ENCODE results near the gene IL1RAP.
A peak's percentile ranks its signal among the peaks of the same experiment; 100 is the strongest.

Gene IL1RAP

DNA sequence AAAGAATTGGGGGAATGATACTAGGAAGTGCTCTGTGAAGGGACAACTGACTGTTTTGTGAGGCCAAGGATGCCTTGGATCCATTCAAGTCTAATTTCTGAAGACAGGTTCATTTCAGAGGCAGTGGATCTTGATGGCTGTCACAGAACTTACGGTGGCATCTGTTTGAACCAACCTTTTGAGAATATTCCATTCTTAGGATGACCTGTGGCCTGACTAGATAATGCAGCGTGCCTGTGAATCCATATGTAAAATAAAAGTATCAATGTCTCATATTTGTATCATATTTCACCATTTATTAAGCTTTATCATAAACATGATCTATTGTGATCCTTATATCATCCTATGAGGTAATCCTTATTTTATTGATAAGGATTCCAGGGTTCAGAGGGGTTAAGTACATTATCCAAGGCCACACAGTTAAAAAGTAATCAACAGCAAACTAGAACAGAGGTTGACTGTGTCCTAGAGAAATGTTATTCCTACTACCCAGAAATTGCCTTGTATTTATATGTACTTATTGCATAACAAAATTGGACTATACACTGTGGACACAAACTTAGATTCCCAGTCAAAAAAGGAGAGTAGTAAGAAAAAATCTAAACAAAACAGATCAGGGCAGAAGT, 34.3 kb downstream of the IL1RAP start:
- H3K9me3 ChIP-seq (ENCODE audit: control insufficient read depth, insufficient read depth, low read length) = no peaks in the 10 kb centered on the region
- H3K4me1 ChIP-seq (ENCODE audit: control insufficient read depth, insufficient read depth, low read length) = no peaks in the 10 kb centered on the region
- H3K4me3 ChIP-seq (ENCODE audit: low read depth, low read length) = no peak overlapping the region
- peaks cover 29% of the 10 kb centered on the region for H3K27me3 ChIP-seq (ENCODE audit: control insufficient read depth, insufficient read depth, low read length)
- H3K36me3 ChIP-seq (ENCODE audit: control insufficient read depth, insufficient read depth, low read length) = no peaks in the 10 kb centered on the region
- no peak overlapping the region for H3K9ac ChIP-seq (ENCODE audit: low read depth, low read length)

GRCh38 chr3:190552021-190552420, 38.1 kb downstream of the IL1RAP start:
- no peaks in the 10 kb centered on the region for H3K4me1 ChIP-seq (ENCODE audit: control insufficient read depth, insufficient read depth, low read length)
- no peaks in the 10 kb centered on the region for H3K36me3 ChIP-seq (ENCODE audit: control insufficient read depth, insufficient read depth, low read length)
- H3K27me3 ChIP-seq (ENCODE audit: control insufficient read depth, insufficient read depth, low read length) = no peaks in the 10 kb centered on the region
- no peak overlapping the region for H3K4me3 ChIP-seq (ENCODE audit: low read depth, low read length)
- H3K9me3 ChIP-seq (ENCODE audit: control insufficient read depth, insufficient read depth, low read length) = no peaks in the 10 kb centered on the region
- H3K9ac ChIP-seq (ENCODE audit: low read depth, low read length) = no peak overlapping the region

- Histone ChIP-seq H3K36me3 (ENCODE audit: control insufficient read depth, insufficient read depth, low read length) (no peaks in the 10 kb centered on the region), H3K4me3 (ENCODE audit: low read depth, low read length) (peak overlapping the region; percentile 39), H3K27me3 (ENCODE audit: control insufficient read depth, insufficient read depth, low read length) (no peaks in the 10 kb centered on the region), H3K9me3 (ENCODE audit: control insufficient read depth, insufficient read depth, low read length) (no peaks in the 10 kb centered on the region), H3K4me1 (ENCODE audit: control insufficient read depth, insufficient read depth, low read length) (no peaks in the 10 kb centered on the region), H3K9ac (ENCODE audit: low read depth, low read length) (peak overlapping the region; percentile 57)
These were observed 39.3 kb downstream of the IL1RAP start for GRCh38 chr3:190552969-190553759.

DNA sequence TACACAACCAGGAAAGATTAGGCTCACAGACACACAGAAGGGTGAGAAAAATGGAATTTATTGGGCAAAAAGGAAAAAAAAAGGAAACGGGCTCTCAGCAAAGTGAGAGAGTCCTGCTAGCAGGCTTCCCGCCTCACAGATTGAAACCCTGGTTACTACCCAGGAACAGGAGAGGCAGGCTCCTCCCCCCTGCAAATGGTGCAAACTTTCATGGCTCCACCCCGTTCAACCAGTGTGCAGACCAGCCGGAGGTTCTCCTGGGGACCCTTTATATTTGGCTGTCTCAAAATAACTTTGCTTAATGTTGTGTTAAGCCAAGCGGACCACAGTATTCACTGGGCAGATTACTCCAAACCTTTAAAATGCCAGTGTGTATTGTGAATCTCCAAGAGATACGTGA, 40.3 kb downstream of the IL1RAP start:
- Histone ChIP-seq H3K9me3 (ENCODE audit: control insufficient read depth, insufficient read depth, low read length) (no peaks in the 10 kb centered on the region), H3K9ac (ENCODE audit: low read depth, low read length) (peak overlapping the region; percentile 12), H3K36me3 (ENCODE audit: control insufficient read depth, insufficient read depth, low read length) (no peaks in the 10 kb centered on the region), H3K4me1 (ENCODE audit: control insufficient read depth, insufficient read depth, low read length) (no peaks in the 10 kb centered on the region), H3K27me3 (ENCODE audit: control insufficient read depth, insufficient read depth, low read length) (no peaks in the 10 kb centered on the region), H3K4me3 (ENCODE audit: low read depth, low read length) (peak overlapping the region; percentile 47)

DNA sequence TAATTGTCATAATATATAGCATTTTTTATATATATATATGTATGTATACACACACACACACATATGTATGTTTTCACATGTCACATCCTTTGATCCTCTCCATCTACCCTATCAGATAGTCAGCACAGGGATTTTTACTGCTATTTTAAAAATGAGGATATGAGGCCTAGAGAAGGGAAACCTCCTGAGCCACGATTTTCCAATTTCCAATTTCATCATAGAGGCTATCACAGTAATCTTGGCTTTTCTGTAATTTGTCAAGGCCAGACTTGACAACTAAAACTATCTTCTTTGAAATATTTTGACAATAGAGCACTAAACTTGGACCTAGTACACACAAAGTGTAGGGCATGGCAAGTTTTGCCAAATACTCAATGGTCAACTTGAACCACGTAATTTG, 42.5 kb downstream of the IL1RAP start:
- H3K9me3 ChIP-seq (ENCODE audit: control insufficient read depth, insufficient read depth, low read length) = no peaks in the 10 kb centered on the region
- no peaks in the 10 kb centered on the region for H3K36me3 ChIP-seq (ENCODE audit: control insufficient read depth, insufficient read depth, low read length)
- no peaks in the 10 kb centered on the region for H3K4me1 ChIP-seq (ENCODE audit: control insufficient read depth, insufficient read depth, low read length)

GRCh38 chr3:190557296-190557695, 43.4 kb downstream of the IL1RAP start:
- Histone ChIP-seq H3K9me3 (ENCODE audit: control insufficient read depth, insufficient read depth, low read length) (no peaks in the 10 kb centered on the region), H3K9ac (ENCODE audit: low read depth, low read length) (no peak overlapping the region), H3K4me3 (ENCODE audit: low read depth, low read length) (no peak overlapping the region), H3K4me1 (ENCODE audit: control insufficient read depth, insufficient read depth, low read length) (no peaks in the 10 kb centered on the region), H3K27me3 (ENCODE audit: control insufficient read depth, insufficient read depth, low read length) (no peaks in the 10 kb centered on the region), H3K36me3 (ENCODE audit: control insufficient read depth, insufficient read depth, low read length) (no peaks in the 10 kb centered on the region)

More for the DNA sequence above, 42.5 kb downstream of the IL1RAP start:
- H3K9ac ChIP-seq (ENCODE audit: low read depth, low read length) = no peak overlapping the region
- H3K27me3 ChIP-seq (ENCODE audit: control insufficient read depth, insufficient read depth, low read length) = no peaks in the 10 kb centered on the region
- H3K4me3 ChIP-seq (ENCODE audit: low read depth, low read length) = no peak overlapping the region

DNA sequence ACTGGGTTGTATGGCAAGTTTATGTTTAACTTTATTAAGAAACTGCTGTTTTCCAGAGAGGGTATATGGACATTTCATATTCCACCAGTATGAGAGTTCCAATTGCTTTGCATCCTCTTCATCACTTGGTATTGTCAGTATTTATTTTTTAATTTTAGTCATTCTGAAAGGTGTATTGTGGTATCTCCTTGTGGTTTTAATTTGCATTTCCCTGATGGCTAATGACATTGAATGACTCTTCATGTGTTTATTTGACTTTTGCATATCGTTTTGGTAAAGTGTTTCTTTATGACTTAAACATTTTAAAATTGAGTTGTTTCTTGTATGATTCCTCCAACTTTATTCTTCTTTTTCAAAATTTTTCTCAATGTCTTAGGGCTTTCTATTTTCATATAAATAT, 44.4 kb downstream of the IL1RAP start:
- Histone ChIP-seq H3K4me3 (ENCODE audit: low read depth, low read length) (no peak overlapping the region), H3K27me3 (ENCODE audit: control insufficient read depth, insufficient read depth, low read length) (no peaks in the 10 kb centered on the region), H3K36me3 (ENCODE audit: control insufficient read depth, insufficient read depth, low read length) (no peaks in the 10 kb centered on the region), H3K9ac (ENCODE audit: low read depth, low read length) (no peak overlapping the region), H3K4me1 (ENCODE audit: control insufficient read depth, insufficient read depth, low read length) (no peaks in the 10 kb centered on the region), H3K9me3 (ENCODE audit: control insufficient read depth, insufficient read depth, low read length) (no peaks in the 10 kb centered on the region)

DNA sequence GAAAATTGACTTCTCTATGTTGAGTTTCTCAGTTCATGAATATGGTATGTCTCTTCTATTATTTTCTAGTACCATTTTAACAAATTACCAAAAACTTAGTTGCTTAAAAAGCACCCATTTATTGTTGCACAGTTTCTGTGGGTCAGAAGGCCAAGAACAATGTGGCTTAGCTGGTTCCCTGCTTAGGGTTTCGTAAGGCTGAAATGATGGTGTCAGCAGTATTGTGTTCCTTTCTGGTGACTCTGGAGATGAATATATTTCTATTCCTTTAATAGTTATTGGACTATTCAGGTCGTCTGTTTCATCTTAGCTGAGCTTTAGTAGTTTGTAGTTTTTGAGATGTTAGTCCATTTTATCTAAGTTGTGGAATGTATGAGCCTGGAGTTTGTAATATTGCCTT, 44.9 kb downstream of the IL1RAP start:
- Histone ChIP-seq H3K4me3 (ENCODE audit: low read depth, low read length) (no peak overlapping the region), H3K9me3 (ENCODE audit: control insufficient read depth, insufficient read depth, low read length) (no peaks in the 10 kb centered on the region), H3K9ac (ENCODE audit: low read depth, low read length) (no peak overlapping the region), H3K36me3 (ENCODE audit: control insufficient read depth, insufficient read depth, low read length) (no peaks in the 10 kb centered on the region), H3K27me3 (ENCODE audit: control insufficient read depth, insufficient read depth, low read length) (no peaks in the 10 kb centered on the region), H3K4me1 (ENCODE audit: control insufficient read depth, insufficient read depth, low read length) (no peaks in the 10 kb centered on the region)

DNA sequence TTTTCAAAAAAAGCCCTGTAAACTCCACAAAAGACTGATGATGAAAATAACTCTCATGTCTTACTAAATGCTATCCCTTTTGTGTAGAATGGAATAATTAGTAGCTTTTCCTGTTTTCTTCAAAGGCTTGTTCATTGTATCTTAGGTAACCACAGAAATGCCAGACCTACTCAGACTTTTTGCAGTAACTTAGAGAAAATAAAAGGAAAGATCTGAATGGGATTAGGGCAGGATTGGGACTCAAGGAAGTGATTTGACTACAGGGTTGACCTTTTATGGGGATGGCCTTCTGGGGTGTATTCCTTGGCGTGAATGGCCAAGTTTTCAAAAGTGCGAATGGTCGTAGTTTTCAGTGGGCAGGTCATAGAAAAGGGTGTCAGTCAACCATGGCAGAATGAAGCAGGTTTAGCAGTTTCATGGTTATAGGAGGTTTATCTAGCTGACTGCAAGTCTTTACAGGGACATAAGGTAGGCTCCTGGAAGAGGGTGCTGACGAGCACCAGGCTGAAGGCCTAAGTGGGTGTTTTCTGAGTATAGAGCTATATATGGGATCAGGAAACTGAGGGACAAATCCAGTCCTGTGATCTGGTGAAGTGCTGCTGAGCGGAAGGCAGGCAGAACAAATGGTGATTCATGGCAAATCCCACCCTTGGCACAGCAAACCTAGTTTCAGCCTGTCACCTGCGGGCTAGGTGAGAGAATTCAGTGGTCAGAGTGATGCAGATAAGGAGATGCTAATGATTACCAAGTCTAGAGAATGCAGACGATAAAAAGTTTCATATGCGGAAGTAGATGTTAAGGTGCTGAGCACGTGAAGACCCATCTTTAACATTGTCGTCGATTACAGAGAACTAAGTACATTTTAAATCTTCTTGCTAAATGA, 46.4 kb downstream of the IL1RAP start:
- Histone ChIP-seq H3K36me3 (ENCODE audit: control insufficient read depth, insufficient read depth, low read length) (no peaks in the 10 kb centered on the region), H3K9me3 (ENCODE audit: control insufficient read depth, insufficient read depth, low read length) (no peaks in the 10 kb centered on the region), H3K4me1 (ENCODE audit: control insufficient read depth, insufficient read depth, low read length) (no peaks in the 10 kb centered on the region), H3K27me3 (ENCODE audit: control insufficient read depth, insufficient read depth, low read length) (no peaks in the 10 kb centered on the region), H3K9ac (ENCODE audit: low read depth, low read length) (no peak overlapping the region), H3K4me3 (ENCODE audit: low read depth, low read length) (no peak overlapping the region)

DNA sequence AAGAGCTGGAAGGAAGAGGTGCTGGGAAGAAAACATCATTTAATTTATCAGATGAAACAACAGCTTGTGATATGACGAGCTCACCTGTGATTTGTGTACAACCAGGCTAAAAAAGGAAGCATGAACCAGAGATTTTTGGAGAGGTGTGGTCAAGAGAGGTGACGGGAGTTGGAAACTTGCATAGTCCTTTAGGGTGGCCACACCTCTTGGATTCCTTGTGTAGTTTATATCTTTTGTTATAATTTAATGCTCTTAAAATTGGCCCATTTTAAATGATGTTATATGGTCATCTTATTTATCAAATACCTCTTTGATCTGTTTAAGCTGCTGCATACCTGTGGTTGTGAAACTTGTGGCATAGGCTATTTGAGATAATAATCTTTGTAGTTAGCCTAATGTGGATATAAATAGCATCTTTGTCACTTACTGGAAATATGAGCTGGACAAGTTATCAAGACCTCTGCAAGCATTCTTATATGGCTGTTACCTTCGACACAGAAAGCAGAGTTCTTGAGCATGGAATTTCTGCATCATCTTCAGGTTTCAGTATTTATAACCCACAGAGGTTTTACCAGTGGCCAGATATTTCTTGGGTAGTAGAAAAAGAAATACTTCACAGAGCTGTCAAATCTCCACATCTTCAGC, 49.1 kb downstream of the IL1RAP start:
- Histone ChIP-seq H3K4me1 (ENCODE audit: control insufficient read depth, insufficient read depth, low read length) (peaks cover 6% of the 10 kb centered on the region), H3K27me3 (ENCODE audit: control insufficient read depth, insufficient read depth, low read length) (no peaks in the 10 kb centered on the region), H3K9ac (ENCODE audit: low read depth, low read length) (no peak overlapping the region), H3K4me3 (ENCODE audit: low read depth, low read length) (no peak overlapping the region), H3K36me3 (ENCODE audit: control insufficient read depth, insufficient read depth, low read length) (no peaks in the 10 kb centered on the region), H3K9me3 (ENCODE audit: control insufficient read depth, insufficient read depth, low read length) (no peaks in the 10 kb centered on the region)

DNA sequence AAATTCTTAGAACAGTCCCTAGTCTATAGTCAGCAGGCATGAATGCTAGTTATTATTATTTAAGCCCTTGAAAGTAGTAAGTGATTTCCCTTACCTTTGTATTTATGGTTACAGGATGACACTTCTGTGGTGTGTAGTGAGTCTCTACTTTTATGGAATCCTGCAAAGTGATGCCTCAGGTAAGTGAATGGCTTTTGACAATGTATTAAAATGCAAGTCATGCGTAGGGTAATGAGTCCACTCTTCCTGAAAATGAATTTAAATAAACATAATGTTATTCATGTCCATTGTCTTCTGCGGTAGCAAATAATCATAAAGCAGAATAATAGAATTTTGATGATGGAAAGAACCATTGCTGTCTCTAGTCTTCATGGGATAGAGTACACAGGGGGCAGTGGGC, 50.3 kb downstream of the IL1RAP start:
- Histone ChIP-seq H3K27me3 (ENCODE audit: control insufficient read depth, insufficient read depth, low read length) (no peaks in the 10 kb centered on the region), H3K9ac (ENCODE audit: low read depth, low read length) (no peak overlapping the region), H3K9me3 (ENCODE audit: control insufficient read depth, insufficient read depth, low read length) (no peaks in the 10 kb centered on the region), H3K4me3 (ENCODE audit: low read depth, low read length) (no peak overlapping the region), H3K36me3 (ENCODE audit: control insufficient read depth, insufficient read depth, low read length) (no peaks in the 10 kb centered on the region), H3K4me1 (ENCODE audit: control insufficient read depth, insufficient read depth, low read length) (peaks cover 7% of the 10 kb centered on the region)

All from iPS-15b (cell line).